Measurements from ENCODE around the gene SRSF9.
"Not testable (repeated sequence)": the region's sequence is repeated elsewhere in the genome, so short reads cannot be mapped to it uniquely, and the experiment has no call there.

SRSF9 gene, protein sequence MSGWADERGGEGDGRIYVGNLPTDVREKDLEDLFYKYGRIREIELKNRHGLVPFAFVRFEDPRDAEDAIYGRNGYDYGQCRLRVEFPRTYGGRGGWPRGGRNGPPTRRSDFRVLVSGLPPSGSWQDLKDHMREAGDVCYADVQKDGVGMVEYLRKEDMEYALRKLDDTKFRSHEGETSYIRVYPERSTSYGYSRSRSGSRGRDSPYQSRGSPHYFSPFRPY

DNA sequence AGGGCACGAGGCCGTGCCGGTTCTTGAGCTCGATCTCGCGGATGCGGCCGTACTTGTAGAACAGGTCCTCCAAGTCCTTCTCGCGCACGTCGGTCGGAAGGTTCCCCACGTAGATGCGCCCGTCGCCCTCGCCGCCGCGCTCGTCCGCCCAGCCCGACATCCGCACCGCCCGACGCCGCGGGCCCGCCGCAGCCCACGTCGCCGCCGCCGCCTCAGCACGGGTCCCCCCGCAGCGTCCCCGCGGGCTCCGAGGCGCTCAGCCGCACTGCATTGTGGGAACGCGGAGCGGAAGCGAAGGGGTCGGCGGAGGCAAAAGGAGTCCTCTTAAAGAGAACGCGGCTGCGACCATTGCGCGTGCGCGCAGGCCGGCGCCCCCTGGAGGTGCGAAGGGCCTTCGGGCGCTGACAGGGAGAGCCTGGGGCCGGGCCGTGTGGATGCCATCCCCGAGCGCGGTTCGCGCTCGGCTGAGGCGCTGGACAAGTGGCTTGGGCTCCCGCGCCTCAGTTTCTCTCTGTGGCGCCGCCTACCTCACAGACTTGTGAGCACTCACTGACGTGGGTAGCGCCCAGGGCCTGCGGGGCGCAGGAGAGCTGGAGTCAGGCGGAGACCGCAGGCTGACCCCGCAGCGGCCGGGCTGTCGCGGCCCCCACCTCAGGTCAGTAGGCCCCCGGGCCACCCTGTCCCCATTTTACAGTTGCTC lies at the start of gene SRSF9:
SRSF9 (minus strand) TSS at position 299 of the 700 bp plus-strand sequence; CDS start at position 160, 139 bp downstream.
- DNase-seq: peak; percentile 99

DNA sequence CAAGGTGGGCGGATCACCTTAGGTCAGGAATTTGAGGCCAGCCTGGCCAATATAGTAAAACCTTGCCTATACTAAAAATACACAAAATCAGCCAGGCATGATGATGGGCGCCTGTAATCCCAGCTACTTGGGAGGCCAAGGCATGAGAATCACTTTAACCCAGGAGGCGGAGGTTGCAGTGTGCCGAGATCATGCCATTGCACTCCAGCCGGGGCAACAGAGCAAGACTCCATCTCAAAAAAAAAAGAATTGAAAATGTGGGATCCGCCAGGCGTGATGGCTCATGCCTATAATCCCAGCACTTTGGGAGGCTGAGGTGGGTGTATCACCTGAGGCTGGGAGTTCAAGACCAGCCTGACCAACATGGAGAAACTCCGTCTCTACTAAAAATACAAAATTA lies 49.8 kb upstream of the SRSF9 start:
- not testable (repeated sequence) for DNase-seq

GRCh38 chr12:120515496-120515895 lies 45.9 kb upstream of the SRSF9 start:
- DNase-seq: no peak

GRCh38 chr12:120514002-120514401 lies 44.5 kb upstream of the SRSF9 start:
- DNase-seq: no peak

DNA sequence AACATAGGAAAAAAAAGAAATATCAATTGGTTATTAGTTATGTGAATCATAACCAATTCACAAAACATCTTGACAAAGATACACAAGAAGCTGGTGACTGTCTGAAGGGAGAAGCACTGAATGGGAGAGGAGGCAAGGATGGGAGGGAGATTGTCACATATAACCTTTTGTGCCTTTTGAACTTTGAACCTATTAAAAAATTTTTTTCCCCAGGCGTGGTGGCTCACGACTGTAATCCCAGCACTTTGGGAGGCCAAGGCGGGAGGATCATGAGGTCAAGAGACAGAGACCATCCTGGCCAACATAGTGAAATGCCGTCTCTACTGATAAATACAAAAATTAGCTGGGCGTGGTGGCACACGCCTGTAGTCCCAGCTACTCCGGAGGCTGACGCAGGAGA lies 39.0 kb upstream of the SRSF9 start:
- no peak for DNase-seq

DNA sequence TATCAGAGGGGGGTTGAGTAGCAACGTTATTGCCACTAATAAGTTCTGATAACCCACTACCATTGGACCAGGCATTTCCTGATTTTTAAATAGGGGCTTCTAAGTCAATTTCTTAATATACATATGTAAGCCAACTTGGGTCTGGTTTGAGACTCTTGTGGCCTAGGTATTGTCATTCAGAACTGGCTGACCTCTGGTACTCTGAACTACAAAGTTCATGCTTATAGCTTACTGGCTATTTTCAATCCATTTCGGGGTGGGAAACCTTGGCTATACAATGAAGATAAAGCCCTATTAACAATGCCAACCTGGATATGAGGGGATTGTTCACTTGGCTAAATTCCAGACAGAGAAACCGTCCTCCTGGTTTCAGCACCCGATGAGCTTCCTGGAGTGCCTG lies 35.0 kb upstream of the SRSF9 start:
- no peak for DNase-seq

GRCh38 chr12:120500581-120500980 lies 31.0 kb upstream of the SRSF9 start:
- no peak for DNase-seq

DNA sequence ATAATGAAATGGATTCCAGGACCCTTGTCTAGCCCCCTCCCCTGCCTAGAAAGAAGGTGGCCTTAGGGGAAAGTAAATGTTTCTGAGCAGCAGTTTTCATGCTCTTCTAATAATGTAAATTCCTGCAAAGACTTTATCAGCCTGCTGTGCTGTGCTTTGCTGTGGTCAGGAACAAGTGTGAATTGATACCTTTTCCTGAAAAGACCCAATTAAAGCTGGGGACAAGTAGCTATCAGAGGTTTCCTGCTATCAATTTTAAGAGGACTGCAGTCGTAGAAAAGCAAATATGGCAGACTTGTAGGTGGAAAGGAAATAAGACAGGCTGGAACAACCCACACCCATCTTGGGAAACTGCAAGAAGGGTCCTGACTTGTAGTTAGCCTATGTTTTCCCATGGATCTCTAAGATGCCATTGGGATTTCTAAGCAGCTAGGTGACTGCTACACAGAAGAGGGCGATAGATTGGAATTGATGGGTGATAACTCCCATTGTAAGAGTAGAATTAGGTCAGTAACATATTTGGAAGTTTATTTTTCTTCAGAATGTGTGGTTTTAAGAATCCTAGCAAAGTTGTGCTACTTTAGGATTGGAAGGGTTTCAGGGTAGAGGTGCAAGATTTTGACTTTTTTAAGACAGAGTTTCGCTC lies 29.4 kb upstream of the SRSF9 start:
- DNase-seq: no peak

- no peak for DNase-seq
Measured at GRCh38 chr12:120497524-120498150, 28.1 kb upstream of the SRSF9 start.

GRCh38 chr12:120496413-120497340 lies 27.1 kb upstream of the SRSF9 start:
- peak; percentile 73 for DNase-seq

DNA sequence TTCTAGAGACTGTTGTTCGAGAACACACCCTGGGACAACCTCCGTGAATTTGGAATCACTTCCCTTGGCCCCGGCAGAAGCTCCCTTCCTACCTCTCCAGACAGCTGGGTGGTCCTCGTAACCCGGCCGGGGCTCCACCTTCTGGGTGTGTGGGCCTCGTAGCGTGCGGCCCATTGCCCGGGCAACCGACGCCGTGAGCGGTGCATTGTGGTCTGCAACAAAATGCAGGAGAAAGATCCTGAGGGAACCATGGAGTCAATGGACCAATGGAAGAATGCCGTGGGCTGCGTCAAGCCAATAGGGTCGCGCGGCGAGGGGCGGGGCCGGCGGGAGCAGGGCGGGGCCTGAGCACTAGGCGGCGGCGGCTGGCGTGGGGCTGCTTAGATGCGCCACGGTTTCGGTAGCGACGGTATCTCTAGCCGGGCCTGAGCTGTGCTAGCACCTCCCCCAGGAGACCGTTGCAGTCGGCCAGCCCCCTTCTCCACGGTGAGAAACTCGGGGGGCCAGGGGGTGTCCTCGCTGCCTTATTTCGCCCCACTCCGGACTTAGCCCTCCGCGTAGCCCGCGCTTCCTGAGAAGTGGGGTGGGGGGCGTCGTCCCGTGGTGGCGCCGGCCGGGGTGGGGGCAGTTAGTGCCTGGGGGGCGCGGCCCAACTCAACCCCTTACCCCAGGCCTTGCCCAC lies 26.3 kb upstream of the SRSF9 start, which contains the start of gene DYNLL1:
DYNLL1 (plus strand) TSS at position 383 of the 682 bp plus-strand sequence. CDS start 309 bp downstream, outside the sequence.
- DNase-seq: peak; percentile 99

GRCh38 chr12:120495186-120495730 lies 25.7 kb upstream of the SRSF9 start:
- DNase-seq: no peak

DNA sequence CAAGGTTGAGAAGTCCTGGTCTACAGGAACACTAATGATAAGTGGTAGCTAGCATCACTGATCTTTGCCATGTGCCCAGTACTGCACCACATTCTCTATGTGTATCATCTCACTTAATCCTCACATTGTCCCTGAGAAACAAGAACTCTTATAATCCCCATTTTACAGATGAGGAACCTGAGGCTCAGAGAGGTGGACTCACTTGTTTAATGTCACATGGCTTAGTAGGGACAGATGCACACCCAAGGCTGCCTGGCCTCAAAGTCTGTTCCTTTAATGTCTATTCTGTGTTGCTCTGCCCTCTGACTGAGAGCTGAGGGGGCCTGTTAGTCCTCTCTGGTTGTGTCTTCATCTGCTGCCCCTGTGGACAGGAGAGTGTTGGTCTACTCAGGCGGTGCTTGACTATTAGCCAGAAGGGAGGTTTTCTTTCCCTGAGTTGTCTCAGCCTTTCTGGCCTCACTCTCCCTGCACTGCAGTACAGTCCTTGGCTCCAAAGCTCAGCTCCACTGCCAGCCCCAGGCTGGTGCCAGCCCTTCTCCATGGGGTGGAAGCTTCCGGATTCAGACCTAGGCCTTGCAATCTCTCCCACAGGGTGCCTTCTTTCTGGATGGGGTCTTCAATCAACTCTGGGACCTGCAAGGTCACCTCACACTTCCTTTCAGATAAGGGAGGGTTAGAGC lies 21.4 kb upstream of the SRSF9 start:
- DNase-seq: no peak

GRCh38 chr12:120490325-120490724 lies 20.8 kb upstream of the SRSF9 start:
- DNase-seq: no peak

- DNase-seq: no peak
Measured at GRCh38 chr12:120489018-120489417, 19.5 kb upstream of the SRSF9 start.

- no peak for DNase-seq
Measured at GRCh38 chr12:120488057-120488640, 18.6 kb upstream of the SRSF9 start.

DNA sequence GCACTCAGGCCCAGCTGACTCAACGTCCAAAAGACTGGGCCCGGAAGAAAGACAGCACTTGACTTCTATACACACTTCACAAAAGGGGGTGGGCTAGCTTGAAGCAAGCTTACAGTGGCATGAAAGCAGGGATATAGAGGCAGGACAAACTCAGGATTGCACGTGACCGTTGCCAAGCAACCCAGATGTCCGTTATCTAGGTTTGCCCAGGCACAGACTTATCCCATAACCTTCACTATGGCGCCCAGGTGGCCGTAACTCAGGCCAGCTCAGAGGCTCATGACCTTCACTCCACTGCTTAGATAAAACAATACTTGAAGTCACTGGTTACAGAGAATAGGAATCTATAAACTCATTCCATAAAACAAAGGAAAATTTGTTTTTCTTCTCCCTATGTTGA lies 18.0 kb upstream of the SRSF9 start:
- DNase-seq: not testable (repeated sequence)

DNA sequence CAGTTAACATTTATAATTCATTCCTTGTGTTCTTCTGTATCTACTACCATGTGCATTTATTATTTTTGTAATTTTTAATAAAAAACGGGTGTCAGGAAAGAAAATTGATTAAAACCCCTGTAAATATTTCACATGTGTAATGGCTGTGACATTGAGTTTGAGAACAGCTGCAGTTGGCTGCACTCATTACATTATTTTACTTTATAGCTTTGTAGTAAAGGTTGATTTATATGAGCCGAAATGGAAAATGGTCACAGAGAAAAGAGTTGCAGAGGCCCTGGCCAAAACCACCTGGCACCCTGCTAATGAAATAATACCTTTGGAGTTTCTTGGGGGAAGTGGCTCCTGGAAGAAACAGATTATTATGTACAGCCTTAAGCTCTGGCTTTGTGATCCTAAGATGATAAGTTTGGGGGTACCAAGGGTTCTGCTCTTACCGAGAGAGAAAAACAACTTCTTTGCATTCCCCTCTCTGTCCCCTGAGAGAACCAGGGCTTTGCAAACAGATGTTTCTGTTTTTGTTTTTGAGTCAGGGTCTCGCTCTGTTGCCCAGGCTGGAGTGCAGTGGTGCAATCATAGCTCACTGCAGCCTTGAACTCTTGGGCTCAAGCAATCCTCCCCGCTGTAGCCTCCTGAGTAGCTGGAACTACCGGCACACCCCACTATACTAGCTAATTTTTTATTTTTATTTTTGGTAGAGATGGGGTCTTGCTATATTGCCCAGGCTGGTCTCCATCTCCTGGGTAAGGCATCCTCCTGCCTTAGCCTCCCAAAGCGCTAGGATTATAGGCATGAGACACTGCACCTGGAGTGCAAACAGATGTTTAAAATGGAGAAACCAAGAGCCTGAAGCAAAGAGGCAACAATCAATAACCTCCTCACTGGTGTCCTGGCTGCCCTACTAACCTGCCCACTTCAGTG lies 16.7 kb upstream of the SRSF9 start:
- DNase-seq: no peak

DNA sequence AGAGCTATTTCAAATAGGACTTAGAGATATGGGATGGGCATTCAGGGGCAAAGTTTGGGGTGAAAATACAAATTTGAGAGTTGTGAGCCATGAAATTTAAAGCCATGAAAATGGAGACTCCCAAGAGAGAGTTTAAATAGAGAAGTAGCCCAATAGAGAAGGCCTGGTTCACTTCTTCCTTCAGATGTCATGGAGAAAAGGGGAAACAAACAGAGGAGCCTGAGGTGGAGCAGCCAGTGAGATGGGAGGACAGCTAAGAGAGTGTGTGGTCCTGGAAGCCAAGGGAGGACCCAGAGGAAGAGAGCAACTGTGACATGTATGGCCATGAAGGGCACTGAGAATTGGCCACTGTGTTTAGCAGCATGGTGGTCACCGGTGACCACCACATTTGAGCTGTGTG lies 14.1 kb upstream of the SRSF9 start:
- no peak for DNase-seq

All from islet precursor cell (in vitro differentiated cells).